ENCODE measurements around the gene COL8A1. TPM values are rescaled to one million over a fixed set of nuclear protein-coding genes. Genes with fewer than 3 reads are reported as not detected.

Gene COL8A1
- total RNA-seq, 1 donor from 2014 or later, result 3,403 TPM

GRCh38 chr3:99699841-99700240 lies 61.4 kb downstream of the COL8A1 start:
- no peak for DNase-seq (ENCODE audit: extremely low spot score, unreplicated experiment)
- Mint-ChIP-seq H3K9me3 (ENCODE audit: unreplicated experiment) (no peaks in the 10 kb centered on the region), H3K4me1 (ENCODE audit: unreplicated experiment) (peaks cover 86% of the 10 kb centered on the region), H3K27me3 (ENCODE audit: unreplicated experiment) (no peaks in the 10 kb centered on the region), H3K27ac (ENCODE audit: unreplicated experiment) (peak overlapping the region; percentile 89), H3K36me3 (ENCODE audit: unreplicated experiment) (peaks cover 85% of the 10 kb centered on the region), H3K4me3 (ENCODE audit: unreplicated experiment) (peak overlapping the region; percentile 15)
- TF ChIP-seq, protein P1, sequence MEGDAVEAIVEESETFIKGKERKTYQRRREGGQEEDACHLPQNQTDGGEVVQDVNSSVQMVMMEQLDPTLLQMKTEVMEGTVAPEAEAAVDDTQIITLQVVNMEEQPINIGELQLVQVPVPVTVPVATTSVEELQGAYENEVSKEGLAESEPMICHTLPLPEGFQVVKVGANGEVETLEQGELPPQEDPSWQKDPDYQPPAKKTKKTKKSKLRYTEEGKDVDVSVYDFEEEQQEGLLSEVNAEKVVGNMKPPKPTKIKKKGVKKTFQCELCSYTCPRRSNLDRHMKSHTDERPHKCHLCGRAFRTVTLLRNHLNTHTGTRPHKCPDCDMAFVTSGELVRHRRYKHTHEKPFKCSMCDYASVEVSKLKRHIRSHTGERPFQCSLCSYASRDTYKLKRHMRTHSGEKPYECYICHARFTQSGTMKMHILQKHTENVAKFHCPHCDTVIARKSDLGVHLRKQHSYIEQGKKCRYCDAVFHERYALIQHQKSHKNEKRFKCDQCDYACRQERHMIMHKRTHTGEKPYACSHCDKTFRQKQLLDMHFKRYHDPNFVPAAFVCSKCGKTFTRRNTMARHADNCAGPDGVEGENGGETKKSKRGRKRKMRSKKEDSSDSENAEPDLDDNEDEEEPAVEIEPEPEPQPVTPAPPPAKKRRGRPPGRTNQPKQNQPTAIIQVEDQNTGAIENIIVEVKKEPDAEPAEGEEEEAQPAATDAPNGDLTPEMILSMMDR (IDR thresholded peaks at IDR 0.05), result no peak

DNA sequence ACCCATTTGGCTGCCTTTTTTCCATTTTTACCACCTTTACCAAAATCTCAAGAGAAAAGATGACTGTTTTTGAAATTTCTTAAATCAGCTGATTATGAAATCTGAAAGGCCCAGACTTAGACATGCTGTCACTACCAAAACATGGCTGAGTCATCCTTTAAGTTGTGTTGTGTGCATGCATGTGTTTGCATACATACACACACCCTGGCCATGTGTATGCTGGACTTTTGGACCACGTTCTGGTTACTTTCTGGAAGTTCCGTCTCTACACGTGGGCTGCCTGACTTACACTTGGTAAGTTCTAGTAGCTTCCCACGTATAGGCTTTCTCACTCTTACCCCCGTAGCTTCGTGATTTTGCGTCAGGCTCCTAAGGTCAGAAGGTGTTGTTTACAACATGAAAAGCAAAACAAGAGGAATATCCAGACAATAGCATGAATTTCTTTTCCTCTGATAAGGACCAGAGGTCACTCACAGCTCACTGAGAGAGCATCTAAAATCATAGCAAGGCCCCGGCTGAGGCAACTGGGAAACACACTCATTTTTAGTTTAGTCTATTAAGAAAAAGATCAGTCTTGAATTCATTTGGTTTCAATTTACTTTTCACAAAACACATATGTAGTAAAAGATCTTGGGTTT lies 62.4 kb downstream of the COL8A1 start:
- peak overlapping the region; percentile 89 for H3K27ac Mint-ChIP-seq (ENCODE audit: unreplicated experiment)

DNA sequence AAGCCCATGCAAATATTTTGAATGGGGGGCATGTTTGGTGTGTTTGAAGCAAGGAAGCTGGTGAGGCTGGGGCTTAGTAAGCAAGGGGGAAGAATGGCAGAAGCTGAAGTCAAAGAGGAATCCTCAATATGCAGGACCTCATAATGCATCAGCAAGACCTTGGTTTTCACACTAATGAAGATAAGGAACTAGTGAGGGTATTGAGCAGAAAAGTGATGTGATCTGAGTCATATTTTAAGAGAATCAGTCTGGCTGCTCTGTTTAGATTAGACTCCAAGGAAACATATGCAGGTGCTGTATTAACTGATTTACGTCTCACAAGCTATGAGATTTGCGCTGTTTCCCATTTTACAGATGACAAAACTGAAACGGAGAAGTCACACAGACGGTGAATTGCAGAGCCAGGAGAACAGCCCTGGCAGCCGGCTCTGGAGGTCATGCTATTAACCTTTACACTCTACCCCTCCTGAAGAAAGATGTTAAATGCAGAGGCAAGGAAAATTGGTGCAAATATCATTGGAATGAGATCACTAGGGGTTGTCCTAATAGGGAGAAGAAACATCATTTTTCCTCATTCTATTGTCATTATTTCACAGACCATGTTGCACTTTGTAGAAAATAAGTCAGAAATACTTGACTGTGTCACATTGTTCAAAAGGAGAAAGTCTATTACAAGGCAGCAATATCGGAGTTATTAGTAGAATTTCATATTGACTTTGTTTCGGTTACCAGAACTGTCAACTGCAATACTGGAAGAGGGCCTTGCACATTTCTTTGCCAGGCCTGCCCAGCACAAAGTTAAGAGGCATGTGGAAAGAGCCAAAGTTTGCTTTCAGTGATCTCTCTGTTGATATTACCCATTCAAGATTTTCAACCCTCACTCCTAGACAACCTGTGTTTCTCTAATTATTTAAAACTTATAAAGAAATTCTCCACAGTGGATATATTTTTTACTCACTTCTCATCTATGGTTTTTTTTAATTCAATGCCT lies 64.9 kb downstream of the COL8A1 start:
- peaks cover 89% of the 10 kb centered on the region for H3K4me1 Mint-ChIP-seq (ENCODE audit: unreplicated experiment)
- peaks cover 89% of the 10 kb centered on the region for H3K36me3 Mint-ChIP-seq (ENCODE audit: unreplicated experiment)
- peak overlapping the region; percentile 23 for H3K4me3 Mint-ChIP-seq (ENCODE audit: unreplicated experiment)
- H3K9me3 Mint-ChIP-seq (ENCODE audit: unreplicated experiment), result no peaks in the 10 kb centered on the region
- DNase-seq (ENCODE audit: extremely low spot score, unreplicated experiment), result no peak
- TF ChIP-seq, protein P1 (IDR thresholded peaks at IDR 0.05), result no peak
- peak overlapping the region; percentile 89 for H3K27ac Mint-ChIP-seq (ENCODE audit: unreplicated experiment)
- H3K27me3 Mint-ChIP-seq (ENCODE audit: unreplicated experiment), result no peaks in the 10 kb centered on the region

More for the DNA sequence above, 62.4 kb downstream of the COL8A1 start:
- Mint-ChIP-seq H3K4me3 (ENCODE audit: unreplicated experiment) (peak overlapping the region; percentile 16), H3K4me1 (ENCODE audit: unreplicated experiment) (peaks cover 85% of the 10 kb centered on the region), H3K9me3 (ENCODE audit: unreplicated experiment) (no peaks in the 10 kb centered on the region), H3K27me3 (ENCODE audit: unreplicated experiment) (no peaks in the 10 kb centered on the region), H3K36me3 (ENCODE audit: unreplicated experiment) (peaks cover 85% of the 10 kb centered on the region)
- TF ChIP-seq, protein P1 (IDR thresholded peaks at IDR 0.05), result no peak
- no peak for DNase-seq (ENCODE audit: extremely low spot score, unreplicated experiment)

- H3K27me3 Mint-ChIP-seq (ENCODE audit: unreplicated experiment), result no peaks in the 10 kb centered on the region
- H3K9me3 Mint-ChIP-seq (ENCODE audit: unreplicated experiment), result no peaks in the 10 kb centered on the region
- H3K4me3 Mint-ChIP-seq (ENCODE audit: unreplicated experiment), result no peak overlapping the region
- no peak for DNase-seq (ENCODE audit: extremely low spot score, unreplicated experiment)
- H3K27ac Mint-ChIP-seq (ENCODE audit: unreplicated experiment), result peak overlapping the region; percentile 76
- TF ChIP-seq, protein P1 (IDR thresholded peaks at IDR 0.05), result no peak
- H3K4me1 Mint-ChIP-seq (ENCODE audit: unreplicated experiment), result peaks cover 89% of the 10 kb centered on the region
- H3K36me3 Mint-ChIP-seq (ENCODE audit: unreplicated experiment), result peaks cover 88% of the 10 kb centered on the region
Observed at GRCh38 chr3:99704417-99704816, 66.0 kb downstream of the COL8A1 start.

- H3K4me3 Mint-ChIP-seq (ENCODE audit: unreplicated experiment), result no peak overlapping the region
- TF ChIP-seq, protein P1 (IDR thresholded peaks at IDR 0.05), result no peak
- H3K27ac Mint-ChIP-seq (ENCODE audit: unreplicated experiment), result peak overlapping the region; percentile 85
- H3K36me3 Mint-ChIP-seq (ENCODE audit: unreplicated experiment), result peaks cover 85% of the 10 kb centered on the region
- peaks cover 81% of the 10 kb centered on the region for H3K4me1 Mint-ChIP-seq (ENCODE audit: unreplicated experiment)
- H3K27me3 Mint-ChIP-seq (ENCODE audit: unreplicated experiment), result no peaks in the 10 kb centered on the region
- no peaks in the 10 kb centered on the region for H3K9me3 Mint-ChIP-seq (ENCODE audit: unreplicated experiment)
- DNase-seq (ENCODE audit: extremely low spot score, unreplicated experiment), result no peak
Observed at GRCh38 chr3:99706410-99706809, 68.0 kb downstream of the COL8A1 start.
